HCT116 (cell line): ENCODE results near the gene MSH2. TPM values are rescaled to one million over a fixed set of nuclear protein-coding genes. Genes with fewer than 3 reads are reported as not detected.

Source experiments
- ATAC-seq: fragments of 200-7000 bp; cut with Tn5 transposase; 2 replicates; pipeline ENCODE4 v1.9.1; 2020; ENCODE audit warnings: mild to moderate bottlenecking, moderate library complexity
- BruUV-seq: library from RNA; stranded (reverse); fragments of 400-500 nt; replicated peaks from 2 replicates; lab custom pipeline; 2021; lab: Mats Ljungman, UMichigan
- CTCF ChIA-PET: fragments of 300-600 bp; sonication (Branson Sonifier 250); formaldehyde crosslinking; loops from one replicate; lab custom pipeline; 2021; ENCODE audit warnings: antibody characterized with exemption; lab: Charles Lee
- POLR2A ChIA-PET: fragments of 300-600, 350-600 bp; sonication (Branson Sonifier 250); formaldehyde crosslinking; loops from one replicate; lab custom pipeline; 2021; ENCODE audit warnings: antibody characterized with exemption; lab: Charles Lee
- RAD21 ChIA-PET, 2 experiments: fragments of 300-600 bp; sonication (Branson Sonifier 250); formaldehyde crosslinking; loops; one replicate each; lab custom pipeline; 2023; ENCODE audit warnings: low total read pairs in 2 of 2; ENCODE audit not compliant: uncharacterized antibody in 2 of 2, unreplicated experiment in 2 of 2, low non-redundant PET in 1 of 2; lab: Charles Lee
- DNase-seq: peaks from one replicate; pipeline ENCODE4 v3.0.0-alpha.2; 2010; ENCODE audit warnings: low read depth, low spot score
- H2AFZ ChIP-seq: fragments of 200-600 bp; shearing (Covaris generic), sonication (generic); 2 replicates; pipeline ENCODE4 v1.6.1; 2017; ENCODE audit warnings: low read depth, mixed run types, mixed read lengths, antibody characterized with exemption, low read length; ENCODE audit not compliant: poor library complexity, severe bottlenecking
- H3K27ac ChIP-seq: 2 replicates; pipeline ENCODE4 v1.5.1; 2012; ENCODE audit warnings: low read depth, low read length
- H3K27me3 ChIP-seq: fragments of 200-600 bp; sonication (generic); 2 replicates; pipeline ENCODE4 v1.6.1; 2016; ENCODE audit warnings: mixed run types, low read length, mixed read lengths; ENCODE audit not compliant: insufficient read depth
- H3K36me3 ChIP-seq, 2 experiments: fragments of 200-500 bp in 1 of 2; fragments of 200-600 bp in 1 of 2; sonication (Bioruptor generic) in 1 of 2; sonication (generic) in 1 of 2; 2 replicates each; pipeline versions ENCODE4 v1.5.1 to v1.6.1; 2014 to 2016; ENCODE audit warnings: low read length in 2 of 2, inconsistent platforms in 1 of 2, mixed read lengths in 1 of 2, mixed run types in 1 of 2; ENCODE audit not compliant: insufficient read depth in 2 of 2, control insufficient read depth in 1 of 2
- H3K4me1 ChIP-seq, 2 experiments: fragments of 200-600 bp in 1 of 2; sonication (generic) in 1 of 2; 2 replicates each; pipeline versions ENCODE4 v1.5.1 to v1.6.1; 2012 to 2017; ENCODE audit warnings: low read length in 2 of 2, inconsistent platforms in 1 of 2, mild to moderate bottlenecking in 1 of 2, mixed read lengths in 1 of 2, mixed run types in 1 of 2, moderate library complexity in 1 of 2; ENCODE audit not compliant: insufficient read depth in 2 of 2, control insufficient read depth in 1 of 2
- H3K4me2 ChIP-seq: fragments of 200-600 bp; sonication (generic); 2 replicates; pipeline ENCODE4 v1.6.1; 2017; ENCODE audit warnings: mixed run types, low read length, mixed read lengths
- H3K4me3 ChIP-seq, 2 experiments: fragments of 200-600 bp in 1 of 2; sonication (generic) in 1 of 2; replicated peaks in 1 of 2; 2 replicates each; pipeline ENCODE4 v1.5.1; 2011 to 2016; ENCODE audit warnings: low read length in 2 of 2, control low read depth in 1 of 2, low read depth in 1 of 2, mild to moderate bottlenecking in 1 of 2, mixed read lengths in 1 of 2, mixed run types in 1 of 2
- H3K79me2 ChIP-seq: fragments of 200-600 bp; sonication (generic); 2 replicates; pipeline ENCODE4 v1.6.1; 2017; ENCODE audit warnings: mild to moderate bottlenecking, mixed run types, low read length, moderate library complexity, mixed read lengths; ENCODE audit not compliant: insufficient read depth
- H3K9ac ChIP-seq: fragments of 200-600 bp; sonication (generic); 2 replicates; pipeline ENCODE4 v1.6.1; 2016; ENCODE audit warnings: low read length, mixed read lengths
- H3K9me2 ChIP-seq: fragments of 200-600 bp; sonication (generic), shearing (Covaris generic); 2 replicates; pipeline ENCODE4 v1.6.1; 2017; ENCODE audit warnings: mixed run types, mild to moderate bottlenecking, moderate library complexity; ENCODE audit not compliant: insufficient read depth
- H3K9me3 ChIP-seq, 2 experiments: fragments of 200-500 bp in 1 of 2; fragments of 200-600 bp in 1 of 2; sonication (Bioruptor generic) in 1 of 2; sonication (generic) in 1 of 2; 2 replicates each; pipeline ENCODE4 v1.6.1; 2014 to 2017; ENCODE audit warnings: low read length in 2 of 2, mixed read lengths in 2 of 2, inconsistent platforms in 1 of 2, low read depth in 1 of 2, mild to moderate bottlenecking in 1 of 2, mixed run types in 1 of 2, moderate library complexity in 1 of 2; ENCODE audit not compliant: control insufficient read depth in 1 of 2, insufficient read depth in 1 of 2
- H4K20me1 ChIP-seq: fragments of 200-600 bp; sonication (generic), shearing (Covaris generic); 2 replicates; pipeline ENCODE4 v1.6.1; 2017; ENCODE audit warnings: mixed run types, mild to moderate bottlenecking, moderate library complexity; ENCODE audit not compliant: insufficient read depth
- ATF3 ChIP-seq: IDR thresholded peaks from 2 replicates; pipeline ENCODE4 v1.6.1; 2012
- CEBPB ChIP-seq: IDR thresholded peaks from 2 replicates; pipeline ENCODE4 v1.6.1; 2012; ENCODE audit warnings: low read depth
- ELF1 ChIP-seq: IDR thresholded peaks from 2 replicates; pipeline ENCODE4 v1.6.1; 2012; ENCODE audit warnings: low read depth, borderline replicate concordance
- EZH2 ChIP-seq: fragments of 200-600 bp; sonication (generic); IDR thresholded peaks from 2 replicates; pipeline ENCODE4 v1.6.1; 2017; ENCODE audit warnings: antibody characterized with exemption, mixed run types
- EZH2phosphoT487 ChIP-seq: fragments of 200-600 bp; IDR thresholded peaks from 2 replicates; pipeline ENCODE4 v1.6.1; 2018; ENCODE audit warnings: antibody characterized with exemption, borderline replicate concordance
- POLR2A ChIP-seq: IDR thresholded peaks from 2 replicates; pipeline ENCODE4 v1.7.0; 2011; ENCODE audit warnings: borderline replicate concordance; ENCODE audit not compliant: insufficient read depth, insufficient read length; ENCODE audit errors: extremely low read depth
- POLR2AphosphoS5 ChIP-seq: IDR thresholded peaks from 2 replicates; pipeline ENCODE4 v1.6.1; 2011; ENCODE audit warnings: mild to moderate bottlenecking, low read depth, low read length, moderate library complexity
- RAD21 ChIP-seq: IDR thresholded peaks from 2 replicates; pipeline ENCODE4 v1.6.1; 2012; ENCODE audit warnings: low read depth, mild to moderate bottlenecking
- TCF7L2 ChIP-seq: IDR thresholded peaks from 2 replicates; pipeline ENCODE4 v1.7.0; 2011; ENCODE audit warnings: borderline replicate concordance, inconsistent platforms; ENCODE audit not compliant: insufficient read depth, insufficient read length; ENCODE audit errors: extremely low read depth
- ZFX ChIP-seq: fragments of 450-650 bp; IDR thresholded peaks from 2 replicates; pipeline ENCODE4 v1.6.1; 2017
- intact Hi-C: fragments of 100-400 bp; cut with micrococcal nuclease; formaldehyde crosslinking; loops from 2 replicates; pipeline ENCODE4 v1.10.0; 2022
- total RNA-seq: library from RNA; stranded (reverse); gene quantifications from one replicate; pipeline ENCODE4 v1.2.1, GENCODE V29; 2021; ENCODE audit not compliant: unreplicated experiment
- TF ChIP-seq, protein P1 (sequence below), 3 experiments: fragments of 200-600 bp in 1 of 3; sonication (generic) in 1 of 3; IDR thresholded peaks in 2 of 3; conservative IDR thresholded peaks in 1 of 3; 2 replicates each; pipeline ENCODE4 v1.5.1; 2012 to 2017; ENCODE audit warnings: low read depth in 2 of 3, low read length in 2 of 3, antibody characterized with exemption in 1 of 3, borderline replicate concordance in 1 of 3, control low read depth in 1 of 3, mild to moderate bottlenecking in 1 of 3, mixed read lengths in 1 of 3, mixed run types in 1 of 3, moderate library complexity in 1 of 3; ENCODE audit not compliant: insufficient read depth in 1 of 3

MSH2 gene
- total RNA-seq, 1 experiment from 2014 or later: 54.9 TPM

DNA sequence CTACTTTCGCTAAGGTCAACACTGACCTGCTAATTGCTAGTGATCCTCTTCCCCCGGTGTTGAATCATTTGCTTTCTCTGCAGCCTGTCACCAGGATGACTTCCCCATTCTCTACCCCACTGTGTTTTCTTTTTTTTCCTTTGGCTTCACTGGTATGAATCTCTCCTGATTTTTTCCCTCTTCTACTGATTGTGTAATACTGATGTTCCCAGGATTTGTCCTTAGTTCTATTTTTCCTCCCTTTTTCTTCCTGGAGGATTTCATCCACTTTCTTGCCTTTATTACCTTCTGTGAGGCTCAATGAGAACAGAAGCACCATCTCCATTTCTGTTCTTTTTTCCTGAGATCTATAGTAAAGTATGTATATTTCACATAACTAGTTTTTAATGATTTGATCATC lies 14.1 kb upstream of the MSH2 start:
- no peaks in the 10 kb centered on the region for H3K27me3 ChIP-seq
- H3K4me3 ChIP-seq: no peak overlapping the region
- no peak overlapping the region for H3K27ac ChIP-seq
- H3K4me1 ChIP-seq: no peaks in the 10 kb centered on the region
- H4K20me1 ChIP-seq: 0 out of 2 replicates have a peak, but pooled peaks cover 4% of the 10 kb centered on the region
- H3K9me3 ChIP-seq: no peaks in the 10 kb centered on the region
- H3K9ac ChIP-seq: no peak overlapping the region
- H3K9me2 ChIP-seq: no peaks in the 10 kb centered on the region
- ChIA-PET RAD21 (interaction anchor here (1.0 to 2.6 kb wide), 4 partner anchors 44 to 54 kb away, joined by 3 to 53 read pairs (median 16); no protein-coding TSS in a partner anchor), CTCF (interaction anchor here (1.0 to 3.5 kb wide), 9 partner anchors 10 to 378 kb away, joined by 3 to 134 read pairs (median 13); partner anchors contain the start of gene MSH2), POLR2A (interaction anchor here (0.9 to 1.2 kb wide), 5 partner anchors 11 to 54 kb away, joined by 3 to 7 read pairs (median 3); no protein-coding TSS in a partner anchor)
- DNase-seq (no peak), ATAC-seq (no peak)
- H3K4me2 ChIP-seq: no peak overlapping the region
- TF ChIP-seq CEBPB (no peak), EZH2phosphoT487 (no peak), POLR2AphosphoS5 (no peak), ATF3 (no peak)
- TF ChIP-seq, protein P1, sequence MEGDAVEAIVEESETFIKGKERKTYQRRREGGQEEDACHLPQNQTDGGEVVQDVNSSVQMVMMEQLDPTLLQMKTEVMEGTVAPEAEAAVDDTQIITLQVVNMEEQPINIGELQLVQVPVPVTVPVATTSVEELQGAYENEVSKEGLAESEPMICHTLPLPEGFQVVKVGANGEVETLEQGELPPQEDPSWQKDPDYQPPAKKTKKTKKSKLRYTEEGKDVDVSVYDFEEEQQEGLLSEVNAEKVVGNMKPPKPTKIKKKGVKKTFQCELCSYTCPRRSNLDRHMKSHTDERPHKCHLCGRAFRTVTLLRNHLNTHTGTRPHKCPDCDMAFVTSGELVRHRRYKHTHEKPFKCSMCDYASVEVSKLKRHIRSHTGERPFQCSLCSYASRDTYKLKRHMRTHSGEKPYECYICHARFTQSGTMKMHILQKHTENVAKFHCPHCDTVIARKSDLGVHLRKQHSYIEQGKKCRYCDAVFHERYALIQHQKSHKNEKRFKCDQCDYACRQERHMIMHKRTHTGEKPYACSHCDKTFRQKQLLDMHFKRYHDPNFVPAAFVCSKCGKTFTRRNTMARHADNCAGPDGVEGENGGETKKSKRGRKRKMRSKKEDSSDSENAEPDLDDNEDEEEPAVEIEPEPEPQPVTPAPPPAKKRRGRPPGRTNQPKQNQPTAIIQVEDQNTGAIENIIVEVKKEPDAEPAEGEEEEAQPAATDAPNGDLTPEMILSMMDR (IDR thresholded peaks at IDR 0.05 in 2 of 3, conservative IDR thresholded peaks at IDR 0.05 in 1 of 3; ENCODE audit: borderline replicate concordance in 1 of 3, insufficient read depth in 1 of 3, low read depth in 2 of 3, low read length in 2 of 3): no peak
- BruUV-seq: no TSS peak
- H3K36me3 ChIP-seq: peaks cover 19 to 30% of the 10 kb centered on the region in 2 experiments
- no peaks in the 10 kb centered on the region; the same call in 1 of the 2 replicates for H3K79me2 ChIP-seq
- no peak overlapping the region for H2AFZ ChIP-seq
- intact Hi-C loops: loop anchor here (1.0 kb wide), 1 partner anchor 54 kb away; no protein-coding TSS in a partner anchor

DNA sequence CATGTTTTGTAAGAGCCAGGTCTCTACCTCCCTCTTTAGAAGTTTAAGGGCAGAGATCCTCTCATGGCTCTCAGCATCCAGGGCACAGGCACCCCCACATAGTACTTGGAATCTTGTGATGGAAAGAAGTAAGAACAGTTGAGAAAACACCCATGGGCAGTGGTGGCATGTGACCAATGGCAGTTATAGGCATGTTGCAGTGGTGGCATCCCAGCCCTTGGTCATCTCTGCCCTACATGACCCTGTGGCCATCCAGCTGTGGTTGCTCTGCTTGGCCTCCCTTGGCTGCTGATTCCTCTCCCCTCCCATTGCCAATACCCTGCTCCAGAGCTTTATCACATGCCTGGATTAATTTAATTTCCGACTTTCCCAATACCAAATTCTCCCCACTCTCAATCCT lies 13.3 kb upstream of the MSH2 start:
- TF ChIP-seq ELF1 (no peak), RAD21 (no peak), TCF7L2 (no peak), ZFX (no peak), EZH2phosphoT487 (no peak), EZH2 (no peak), POLR2A (no peak)
- TF ChIP-seq, protein P1 (IDR thresholded peaks at IDR 0.05 in 2 of 3, conservative IDR thresholded peaks at IDR 0.05 in 1 of 3; ENCODE audit: borderline replicate concordance in 1 of 3, insufficient read depth in 1 of 3, low read depth in 2 of 3, low read length in 2 of 3): no peak
- no peak overlapping the region for H3K27ac ChIP-seq
- ChIA-PET CTCF (no interaction called here), RAD21 (no interaction called here), POLR2A (no interaction called here)
- no peak overlapping the region for H3K4me3 ChIP-seq
- no peak overlapping the region for H3K9ac ChIP-seq
- no peaks in the 10 kb centered on the region; the same call in 1 of the 2 replicates for H3K79me2 ChIP-seq
- H3K27me3 ChIP-seq: no peaks in the 10 kb centered on the region
- no TSS peak for BruUV-seq
- H3K4me2 ChIP-seq: no peak overlapping the region
- intact Hi-C loops: no loop called here
- H3K9me3 ChIP-seq: no peaks in the 10 kb centered on the region
- no peak overlapping the region for H2AFZ ChIP-seq
- no peaks in the 10 kb centered on the region for H3K4me1 ChIP-seq
- H3K36me3 ChIP-seq: peaks cover 17 to 28% of the 10 kb centered on the region in 2 experiments
- no peaks in the 10 kb centered on the region for H3K9me2 ChIP-seq
- ATAC-seq: no peak
- H4K20me1 ChIP-seq: 0 out of 2 replicates have a peak, but pooled peaks cover 4% of the 10 kb centered on the region
- no peak for DNase-seq
